CD4-positive, alpha-beta T cell (primary cell): ENCODE results near the gene TFPI. TPM values are rescaled to one million over a fixed set of nuclear protein-coding genes. Genes with fewer than 3 reads are reported as not detected.

Experiments
- ATAC-seq: fragments of 200-7000 bp; cut with Tn5 transposase; one replicate; pipeline ENCODE4 v1.10.0; 2022; ENCODE audit warnings: mild to moderate bottlenecking; ENCODE audit not compliant: poor library complexity
- CTCF ChIA-PET: fragments of 350-600 bp; sonication (Branson Sonifier 250); formaldehyde crosslinking; loops from one replicate; lab custom pipeline; 2021; ENCODE audit warnings: antibody characterized with exemption, inconsistent platforms; lab: Charles Lee
- POLR2A ChIA-PET: fragments of 350-600 bp; sonication (Branson Sonifier 250); formaldehyde crosslinking; loops from one replicate; lab custom pipeline; 2021; ENCODE audit warnings: antibody characterized with exemption, inconsistent platforms; lab: Charles Lee
- DNase-seq, 14 experiments: peaks; one replicate each; pipeline ENCODE4 v3.0.0-alpha.2; 2013 to 2020; ENCODE audit warnings: mixed read lengths in 2 of 14
- H3K27ac ChIP-seq, 2 donors: one replicate each; pipeline versions ENCODE4 v1.5.1 to v1.7.0; 2013; ENCODE audit warnings: low read length in 2 of 2, low read depth in 1 of 2, mild to moderate bottlenecking in 1 of 2
- H3K27me3 ChIP-seq, 2 experiments: 1 replicate in 1 of 2; 2 replicates in 1 of 2; pipeline versions ENCODE4 v1.6.1 to v1.7.0; 2013; ENCODE audit warnings: low read length in 2 of 2, control low read depth in 1 of 2, mild to moderate bottlenecking in 1 of 2, moderate library complexity in 1 of 2; ENCODE audit not compliant: insufficient read depth in 2 of 2, control insufficient read depth in 1 of 2
- H3K36me3 ChIP-seq: one replicate; pipeline ENCODE4 v1.6.1; 2013; ENCODE audit warnings: low read length, control low read depth; ENCODE audit not compliant: insufficient read depth
- H3K4me1 ChIP-seq: one replicate; pipeline ENCODE4 v1.6.1; 2013; ENCODE audit warnings: low read length, control low read depth; ENCODE audit not compliant: insufficient read depth
- H3K4me3 ChIP-seq: one replicate; pipeline ENCODE4 v1.5.1; 2013; ENCODE audit warnings: mild to moderate bottlenecking, low read length, moderate library complexity
- H3K9me3 ChIP-seq, 2 experiments: 1 replicate in 1 of 2; 2 replicates in 1 of 2; pipeline versions ENCODE4 v1.6.1 to v1.7.0; 2013; ENCODE audit warnings: low read length in 2 of 2, mild to moderate bottlenecking in 2 of 2, control low read depth in 1 of 2, moderate library complexity in 1 of 2; ENCODE audit not compliant: control insufficient read depth in 1 of 2, insufficient read depth in 1 of 2
- H3K27ac Mint-ChIP-seq: one replicate; pipeline ENCODE4 v1.8.0; 2020; ENCODE audit warnings: mixed read lengths
- H3K27me3 Mint-ChIP-seq: one replicate; pipeline ENCODE4 v1.8.0; 2021; ENCODE audit warnings: mixed read lengths
- H3K36me3 Mint-ChIP-seq: one replicate; pipeline ENCODE4 v1.8.0; 2021; ENCODE audit warnings: low read depth, mixed read lengths
- H3K4me1 Mint-ChIP-seq: one replicate; pipeline ENCODE4 v1.8.0; 2021; ENCODE audit warnings: low read depth, mixed read lengths
- H3K4me3 Mint-ChIP-seq: one replicate; pipeline ENCODE4 v1.8.0; 2020; ENCODE audit warnings: mild to moderate bottlenecking, mixed read lengths
- H3K9me3 Mint-ChIP-seq: one replicate; pipeline ENCODE4 v1.8.0; 2020; ENCODE audit warnings: mixed read lengths
- CTCF ChIP-seq: fragments of 200-600 bp; IDR thresholded peaks from one replicate; pipeline ENCODE4 v1.8.0; 2022; ENCODE audit warnings: antibody characterized with exemption, mild to moderate bottlenecking
- intact Hi-C, 2 experiments: fragments of 100-400 bp; cut with DNase I in 1 of 2; cut with micrococcal nuclease in 1 of 2; formaldehyde crosslinking; loops; one replicate each; pipeline versions ENCODE4 v1.15.1 to v1.9.0; 2023 to 2025; cut with DNase I, micrococcal nuclease
- total RNA-seq, 174 experiments: library from RNA in 2 of 174; stranded (reverse) in 2 of 174; gene quantifications; one replicate each; pipeline ENCODE4 v1.2.3 and lab custom pipeline; 2021 to 2026

TFPI gene
- total RNA-seq, 2 experiments from 2014 or later, result 0.17 TPM; not detected in 1

GRCh38 chr2:187500585-187501359 lies 53.5 kb downstream of the TFPI start:
- Histone ChIP-seq H3K4me1 (no peaks in the 10 kb centered on the region), H3K36me3 (no peaks in the 10 kb centered on the region), H3K27me3 (no peaks in the 10 kb centered on the region), H3K9me3 (no peaks in the 10 kb centered on the region), H3K4me3 (no peak overlapping the region), H3K27ac (no peak overlapping the region)
- Mint-ChIP-seq H3K4me1 (peaks cover 5% of the 10 kb centered on the region), H3K27me3 (no peaks in the 10 kb centered on the region), H3K9me3 (no peaks in the 10 kb centered on the region), H3K36me3 (no peaks in the 10 kb centered on the region), H3K4me3 (no peak overlapping the region), H3K27ac (no peak overlapping the region)
- TF ChIP-seq CTCF, result no peak
- ChIA-PET CTCF (no interaction called here), POLR2A (no interaction called here)
- ATAC-seq, result no peak
- no peak for DNase-seq
- intact Hi-C loops, result loop anchor here (5.0 to 10.0 kb wide), 2 partner anchors 1912 to 1914 kb away; no protein-coding TSS in a partner anchor

GRCh38 chr2:187499941-187500532 lies 54.2 kb downstream of the TFPI start:
- ChIA-PET CTCF (no interaction called here), POLR2A (no interaction called here)
- Histone ChIP-seq H3K27ac (no peak overlapping the region), H3K9me3 (no peaks in the 10 kb centered on the region), H3K4me3 (no peak overlapping the region), H3K4me1 (no peaks in the 10 kb centered on the region), H3K27me3 (no peaks in the 10 kb centered on the region), H3K36me3 (no peaks in the 10 kb centered on the region)
- Mint-ChIP-seq H3K4me3 (no peak overlapping the region), H3K36me3 (no peaks in the 10 kb centered on the region), H3K4me1 (peaks cover 5% of the 10 kb centered on the region), H3K27me3 (peaks cover 4% of the 10 kb centered on the region), H3K27ac (no peak overlapping the region), H3K9me3 (no peaks in the 10 kb centered on the region)
- DNase-seq, result peak in 6 of 14 experiments; percentile 6 to 44 (median 31)
- peak; percentile 57 for TF ChIP-seq CTCF
- intact Hi-C loops, result loop anchor here (5.0 to 10.0 kb wide), 2 partner anchors 1912 to 1915 kb away; no protein-coding TSS in a partner anchor
- no peak for ATAC-seq

GRCh38 chr2:187497858-187498463 lies 56.3 kb downstream of the TFPI start:
- CTCF ChIA-PET, result no interaction called here
- no peaks in the 10 kb centered on the region for H3K4me1 ChIP-seq

More at GRCh38 chr2:187497858-187498463, 56.3 kb downstream of the TFPI start:
- Histone ChIP-seq H3K4me3 (no peak overlapping the region), H3K27me3 (no peaks in the 10 kb centered on the region), H3K9me3 (no peaks in the 10 kb centered on the region), H3K36me3 (no peaks in the 10 kb centered on the region), H3K27ac (no peak overlapping the region)
- POLR2A ChIA-PET, result no interaction called here
- Mint-ChIP-seq H3K4me1 (no peaks in the 10 kb centered on the region), H3K27me3 (peaks cover 4% of the 10 kb centered on the region), H3K9me3 (no peaks in the 10 kb centered on the region), H3K27ac (no peak overlapping the region), H3K36me3 (no peaks in the 10 kb centered on the region), H3K4me3 (no peak overlapping the region)
- intact Hi-C loops, result no loop called here
- peak; percentile 33 for TF ChIP-seq CTCF
- DNase-seq (no peak), ATAC-seq (no peak)
